Measurements from ENCODE around the gene ARID1B. TPM values are rescaled to one million over a fixed set of nuclear protein-coding genes. Genes with fewer than 3 reads are reported as not detected.

ARID1B gene
- total and polyA plus RNA-seq, 2 of the 4 experiments (the other 2 are of a cell fraction) = 14.5 to 20.1 TPM

- Histone ChIP-seq H3K27ac (ENCODE audit: insufficient read depth, low read length) (no peak overlapping the region), H4K5ac (ENCODE audit: low read depth, low read length) (no peak overlapping the region), H3K4ac (ENCODE audit: low read depth, low read length) (no peak overlapping the region), H2BK120ac (ENCODE audit: low read depth, low read length) (no peak overlapping the region), H2BK5ac (ENCODE audit: low read depth, low read length, poor library complexity, severe bottlenecking) (no peak overlapping the region), H3K36me3 (ENCODE audit: control insufficient read depth, insufficient read depth, low read length) (no peaks in the 10 kb centered on the region), H2BK20ac (ENCODE audit: low read depth, low read length) (no peak overlapping the region), H3K9ac (ENCODE audit: low read depth, low read length) (no peak overlapping the region), H2BK15ac (ENCODE audit: low read depth, low read length) (no peak overlapping the region), H2AK5ac (ENCODE audit: low read depth, low read length) (no peak overlapping the region), H2AK9ac (replicated peaks; ENCODE audit: low read depth, low read length, poor library complexity) (no peak overlapping the region), H3K56ac (ENCODE audit: extremely low read depth, insufficient read depth, low read length) (no peak overlapping the region), H3K9me1 (ENCODE audit: insufficient read depth, low read length) (peaks cover 20% of the 10 kb centered on the region; the same call in 1 of the 2 replicates), H3K4me2 (ENCODE audit: low read depth, low read length) (no peak overlapping the region), H4K8ac (ENCODE audit: low read depth in 2 of 2, low read length in 2 of 2) (no peak overlapping the region), H3K79me1 (ENCODE audit: low read depth in 1 of 2, low read length in 2 of 2) (peaks cover 33 to 63% of the 10 kb centered on the region in 2 experiments), H4K91ac (ENCODE audit: insufficient read depth, low read depth, low read length) (no peak overlapping the region), H3K18ac (ENCODE audit: low read depth, low read length) (no peak overlapping the region), H4K20me1 (ENCODE audit: insufficient read depth, low read length) (peaks cover 40% of the 10 kb centered on the region; the same call in 1 of the 2 replicates), H3K9me3 (ENCODE audit: control insufficient read depth, insufficient read depth, low read length) (no peaks in the 10 kb centered on the region), H3K14ac (replicated peaks; ENCODE audit: low read depth, low read length) (no peak overlapping the region), H3K4me1 (ENCODE audit: control insufficient read depth, insufficient read depth, low read length) (peaks cover 8% of the 10 kb centered on the region), H2AFZ (replicated peaks; ENCODE audit: low read length, poor library complexity) (no peak overlapping the region), H3K4me3 (ENCODE audit: insufficient read depth, low read depth, low read length) (no peak overlapping the region), H3K23ac (ENCODE audit: low read depth, low read length) (no peak overlapping the region), H3K27me3 (ENCODE audit: control insufficient read depth, insufficient read depth, low read length) (no peaks in the 10 kb centered on the region)
- in situ Hi-C loops (cut with MboI; ENCODE audit: low sequenced_read_pairs) (no loop called here), dilution Hi-C loops (cut with HindIII; ENCODE audit: low sequenced_read_pairs, unreplicated experiment) (no loop called here), intact Hi-C loops (cut with micrococcal nuclease) (no loop called here)
- ChIA-PET POLR2A (ENCODE audit: unreplicated experiment) (no interaction called here), CTCF (interaction anchor here (0.6 kb wide), 1 partner anchor 212 kb away, joined by 6 read pairs; no protein-coding TSS in a partner anchor)
- no CpG with 5 or more reads among the region's 3 CpGs for WGBS, 2 experiments (ENCODE audit: extremely low coverage in 2 of 2, insufficient read length in 1 of 2)
- TF ChIP-seq BHLHE40 (IDR thresholded peaks at IDR 0.05; ENCODE audit: low read depth, low read length) (no peak), MAZ (IDR thresholded peaks at IDR 0.05; ENCODE audit: borderline replicate concordance, low read depth, low read length) (no peak), MAFK (IDR thresholded peaks at IDR 0.05; ENCODE audit: low read depth, low read length) (no peak), NFE2L2 (IDR thresholded peaks at IDR 0.05; ENCODE audit: low read depth, low read length) (no peak), ELK1 (IDR thresholded peaks at IDR 0.05; ENCODE audit: borderline replicate concordance, low read depth, low read length) (no peak), POLR2A (IDR thresholded peaks at IDR 0.05; ENCODE audit: low read depth, low read length) (no peak), MXI1 (IDR thresholded peaks at IDR 0.05; ENCODE audit: borderline replicate concordance, low read depth, low read length) (no peak), CEBPB (IDR thresholded peaks at IDR 0.05; ENCODE audit: low read depth, low read length) (no peak), USF2 (IDR thresholded peaks at IDR 0.05; ENCODE audit: low read depth, low read length) (no peak), RCOR1 (IDR thresholded peaks at IDR 0.05; ENCODE audit: insufficient replicate concordance, low read length) (no peak), RFX5 (IDR thresholded peaks at IDR 0.05; ENCODE audit: low read depth, low read length) (no peak)
- DNase-seq (no peak), ATAC-seq (ENCODE audit: low read depth) (no peak)
- no TSS peak for BruUV-seq (replicated peaks)
Observed at GRCh38 chr6:156982168-156982567, 205.0 kb downstream of the ARID1B start.

Data from IMR-90 (cell line).